NT2/D1 (cell line): ENCODE data around the gene SLCO3A1.

ENCODE experiments used
- YY1 ChIP-seq: IDR thresholded peaks from 2 replicates; pipeline ENCODE4 v1.6.1; 2011; ENCODE audit not compliant: insufficient read length, insufficient read depth
- ZNF274 ChIP-seq: IDR thresholded peaks from 2 replicates; pipeline ENCODE4 v1.6.1; 2011; ENCODE audit warnings: mild to moderate bottlenecking, low read depth, low read length

GRCh38 chr15:92130244-92130643, 276.7 kb downstream of the SLCO3A1 start:
- TF ChIP-seq ZNF274 (no peak), YY1 (no peak)
